Measurements from ENCODE around the gene CELF4.

DNA sequence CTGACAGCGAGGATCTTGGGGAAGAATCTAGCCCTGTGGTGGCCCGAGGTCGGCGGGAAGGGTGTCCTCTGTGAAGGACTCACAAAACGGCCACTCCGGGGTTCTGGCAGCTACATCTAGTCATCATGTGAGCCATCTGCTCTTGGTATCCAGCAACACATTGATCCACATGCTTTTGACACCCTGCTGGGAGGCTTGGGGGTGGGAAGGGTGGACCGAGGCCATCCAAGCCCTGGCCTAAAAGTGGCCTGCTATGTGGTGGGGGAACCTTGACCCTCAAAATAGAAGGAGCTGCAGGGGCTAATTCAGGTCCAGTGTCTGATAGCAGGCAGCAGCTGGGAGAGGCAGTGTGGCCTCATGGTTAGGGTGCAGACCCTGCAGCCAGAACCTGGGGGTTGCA is 145.7 kb downstream of the CELF4 start:
- TF ChIP-seq, protein P1, sequence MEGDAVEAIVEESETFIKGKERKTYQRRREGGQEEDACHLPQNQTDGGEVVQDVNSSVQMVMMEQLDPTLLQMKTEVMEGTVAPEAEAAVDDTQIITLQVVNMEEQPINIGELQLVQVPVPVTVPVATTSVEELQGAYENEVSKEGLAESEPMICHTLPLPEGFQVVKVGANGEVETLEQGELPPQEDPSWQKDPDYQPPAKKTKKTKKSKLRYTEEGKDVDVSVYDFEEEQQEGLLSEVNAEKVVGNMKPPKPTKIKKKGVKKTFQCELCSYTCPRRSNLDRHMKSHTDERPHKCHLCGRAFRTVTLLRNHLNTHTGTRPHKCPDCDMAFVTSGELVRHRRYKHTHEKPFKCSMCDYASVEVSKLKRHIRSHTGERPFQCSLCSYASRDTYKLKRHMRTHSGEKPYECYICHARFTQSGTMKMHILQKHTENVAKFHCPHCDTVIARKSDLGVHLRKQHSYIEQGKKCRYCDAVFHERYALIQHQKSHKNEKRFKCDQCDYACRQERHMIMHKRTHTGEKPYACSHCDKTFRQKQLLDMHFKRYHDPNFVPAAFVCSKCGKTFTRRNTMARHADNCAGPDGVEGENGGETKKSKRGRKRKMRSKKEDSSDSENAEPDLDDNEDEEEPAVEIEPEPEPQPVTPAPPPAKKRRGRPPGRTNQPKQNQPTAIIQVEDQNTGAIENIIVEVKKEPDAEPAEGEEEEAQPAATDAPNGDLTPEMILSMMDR (IDR thresholded peaks at IDR 0.05), result no peak
- no peak for TF ChIP-seq POLR2A (IDR thresholded peaks at IDR 0.05)
